Measurements from ENCODE around the gene ABI1. TPM values are rescaled to one million over a fixed set of nuclear protein-coding genes. Genes with fewer than 3 reads are reported as not detected.

The ABI1 gene
- total and polyA plus RNA-seq, 2 of the 13 experiments (the other 11 are each of a cell fraction or from before 2014, with no cell fraction given), result 20.9 to 22.9 TPM

DNA sequence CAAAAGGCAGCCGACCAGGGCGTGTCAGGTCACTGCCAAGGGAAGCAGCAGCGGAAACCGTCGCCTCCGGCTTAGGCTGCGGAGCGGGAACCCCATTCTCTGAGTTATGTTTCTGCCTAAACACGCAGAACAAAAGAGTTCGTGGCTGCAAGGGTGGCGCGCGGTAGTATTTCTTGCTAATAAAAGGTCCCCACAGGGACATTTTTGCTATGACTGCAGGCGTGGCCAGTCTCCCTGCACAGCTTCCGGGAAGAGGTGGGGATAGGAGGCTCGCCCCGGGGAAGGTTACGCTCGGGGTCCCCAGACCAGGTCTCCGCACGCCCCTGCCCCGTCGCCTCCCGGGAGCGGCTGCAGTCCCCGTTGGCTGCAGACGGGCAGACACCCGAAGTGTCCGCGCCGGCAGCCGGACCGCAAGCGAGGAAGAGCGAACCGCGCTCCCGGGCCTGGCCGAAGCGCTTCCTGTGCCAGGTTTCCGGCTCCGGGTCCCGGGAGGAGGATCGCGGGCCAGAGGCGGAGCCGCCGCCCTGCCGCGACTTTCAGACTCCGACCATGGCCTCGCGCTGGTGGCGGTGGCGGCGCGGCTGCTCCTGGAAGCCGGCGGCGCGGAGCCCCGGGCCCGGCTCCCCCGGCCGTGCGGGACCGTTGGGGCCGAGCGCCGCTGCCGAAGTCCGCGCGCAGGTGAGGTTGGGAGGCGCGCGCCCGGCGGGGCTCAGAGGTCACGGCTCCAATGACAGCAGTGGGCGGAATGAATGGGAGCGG lies 163.4 kb downstream of the ABI1 start, which contains the start of gene PDSS1 (continued):
- TF ChIP-seq, protein P1, sequence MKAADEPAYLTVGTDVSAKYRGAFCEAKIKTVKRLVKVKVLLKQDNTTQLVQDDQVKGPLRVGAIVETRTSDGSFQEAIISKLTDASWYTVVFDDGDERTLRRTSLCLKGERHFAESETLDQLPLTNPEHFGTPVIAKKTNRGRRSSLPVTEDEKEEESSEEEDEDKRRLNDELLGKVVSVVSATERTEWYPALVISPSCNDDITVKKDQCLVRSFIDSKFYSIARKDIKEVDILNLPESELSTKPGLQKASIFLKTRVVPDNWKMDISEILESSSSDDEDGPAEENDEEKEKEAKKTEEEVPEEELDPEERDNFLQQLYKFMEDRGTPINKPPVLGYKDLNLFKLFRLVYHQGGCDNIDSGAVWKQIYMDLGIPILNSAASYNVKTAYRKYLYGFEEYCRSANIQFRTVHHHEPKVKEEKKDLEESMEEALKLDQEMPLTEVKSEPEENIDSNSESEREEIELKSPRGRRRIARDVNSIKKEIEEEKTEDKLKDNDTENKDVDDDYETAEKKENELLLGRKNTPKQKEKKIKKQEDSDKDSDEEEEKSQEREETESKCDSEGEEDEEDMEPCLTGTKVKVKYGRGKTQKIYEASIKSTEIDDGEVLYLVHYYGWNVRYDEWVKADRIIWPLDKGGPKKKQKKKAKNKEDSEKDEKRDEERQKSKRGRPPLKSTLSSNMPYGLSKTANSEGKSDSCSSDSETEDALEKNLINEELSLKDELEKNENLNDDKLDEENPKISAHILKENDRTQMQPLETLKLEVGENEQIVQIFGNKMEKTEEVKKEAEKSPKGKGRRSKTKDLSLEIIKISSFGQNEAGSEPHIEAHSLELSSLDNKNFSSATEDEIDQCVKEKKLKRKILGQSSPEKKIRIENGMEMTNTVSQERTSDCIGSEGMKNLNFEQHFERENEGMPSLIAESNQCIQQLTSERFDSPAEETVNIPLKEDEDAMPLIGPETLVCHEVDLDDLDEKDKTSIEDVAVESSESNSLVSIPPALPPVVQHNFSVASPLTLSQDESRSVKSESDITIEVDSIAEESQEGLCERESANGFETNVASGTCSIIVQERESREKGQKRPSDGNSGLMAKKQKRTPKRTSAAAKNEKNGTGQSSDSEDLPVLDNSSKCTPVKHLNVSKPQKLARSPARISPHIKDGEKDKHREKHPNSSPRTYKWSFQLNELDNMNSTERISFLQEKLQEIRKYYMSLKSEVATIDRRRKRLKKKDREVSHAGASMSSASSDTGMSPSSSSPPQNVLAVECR (CRISPR knock-in tag; IDR thresholded peaks at IDR 0.05; ENCODE audit: borderline replicate concordance), result peak; percentile 86; the same call in 1 of the 2 replicates
- TF ChIP-seq CBFB (CRISPR knock-in tag; IDR thresholded peaks at IDR 0.05) (no peak), HOXA9 (CRISPR knock-in tag; IDR thresholded peaks at IDR 0.05; ENCODE audit: borderline replicate concordance) (no peak), KAT8 (CRISPR knock-in tag; IDR thresholded peaks at IDR 0.05) (peak; percentile 96), ZNF207 (IDR thresholded peaks at IDR 0.05; ENCODE audit: borderline replicate concordance) (no peak), PTBP1 (IDR thresholded peaks at IDR 0.05; ENCODE audit: low read depth, low read length, poor library complexity, severe bottlenecking) (no peak), TRIM24 (CRISPR knock-in tag; IDR thresholded peaks at IDR 0.05) (no peak), ZNF333 (CRISPR knock-in tag; IDR thresholded peaks at IDR 0.05; ENCODE audit: borderline replicate concordance) (no peak), XRCC5 (optimal IDR thresholded peaks at IDR 0.05; ENCODE audit: low read length) (peak; percentile 26)
- TF ChIP-seq, protein P2, sequence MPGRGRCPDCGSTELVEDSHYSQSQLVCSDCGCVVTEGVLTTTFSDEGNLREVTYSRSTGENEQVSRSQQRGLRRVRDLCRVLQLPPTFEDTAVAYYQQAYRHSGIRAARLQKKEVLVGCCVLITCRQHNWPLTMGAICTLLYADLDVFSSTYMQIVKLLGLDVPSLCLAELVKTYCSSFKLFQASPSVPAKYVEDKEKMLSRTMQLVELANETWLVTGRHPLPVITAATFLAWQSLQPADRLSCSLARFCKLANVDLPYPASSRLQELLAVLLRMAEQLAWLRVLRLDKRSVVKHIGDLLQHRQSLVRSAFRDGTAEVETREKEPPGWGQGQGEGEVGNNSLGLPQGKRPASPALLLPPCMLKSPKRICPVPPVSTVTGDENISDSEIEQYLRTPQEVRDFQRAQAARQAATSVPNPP (CRISPR knock-in tag; IDR thresholded peaks at IDR 0.05), result no peak
- TF ChIP-seq, protein P3, sequence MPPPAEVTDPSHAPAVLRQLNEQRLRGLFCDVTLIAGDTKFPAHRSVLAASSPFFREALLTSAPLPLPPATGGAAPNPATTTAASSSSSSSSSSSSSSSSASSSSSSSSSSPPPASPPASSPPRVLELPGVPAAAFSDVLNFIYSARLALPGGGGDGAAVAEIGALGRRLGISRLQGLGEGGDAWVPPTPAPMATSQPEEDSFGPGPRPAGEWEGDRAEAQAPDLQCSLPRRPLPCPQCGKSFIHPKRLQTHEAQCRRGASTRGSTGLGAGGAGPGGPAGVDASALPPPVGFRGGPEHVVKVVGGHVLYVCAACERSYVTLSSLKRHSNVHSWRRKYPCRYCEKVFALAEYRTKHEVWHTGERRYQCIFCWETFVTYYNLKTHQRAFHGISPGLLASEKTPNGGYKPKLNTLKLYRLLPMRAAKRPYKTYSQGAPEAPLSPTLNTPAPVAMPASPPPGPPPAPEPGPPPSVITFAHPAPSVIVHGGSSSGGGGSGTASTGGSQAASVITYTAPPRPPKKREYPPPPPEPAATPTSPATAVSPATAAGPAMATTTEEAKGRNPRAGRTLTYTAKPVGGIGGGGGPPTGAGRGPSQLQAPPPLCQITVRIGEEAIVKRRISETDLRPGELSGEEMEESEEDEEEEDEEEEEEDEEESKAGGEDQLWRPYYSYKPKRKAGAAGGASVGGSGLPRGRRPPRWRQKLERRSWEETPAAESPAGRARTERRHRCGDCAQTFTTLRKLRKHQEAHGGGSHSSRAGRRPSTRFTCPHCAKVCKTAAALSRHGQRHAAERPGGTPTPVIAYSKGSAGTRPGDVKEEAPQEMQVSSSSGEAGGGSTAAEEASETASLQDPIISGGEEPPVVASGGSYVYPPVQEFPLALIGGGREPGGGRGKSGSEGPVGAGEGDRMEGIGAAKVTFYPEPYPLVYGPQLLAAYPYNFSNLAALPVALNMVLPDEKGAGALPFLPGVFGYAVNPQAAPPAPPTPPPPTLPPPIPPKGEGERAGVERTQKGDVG (CRISPR knock-in tag; IDR thresholded peaks at IDR 0.05; ENCODE audit: borderline replicate concordance), result peak; percentile 70; the same call in 1 of the 2 replicates
- TF ChIP-seq, protein P4, sequence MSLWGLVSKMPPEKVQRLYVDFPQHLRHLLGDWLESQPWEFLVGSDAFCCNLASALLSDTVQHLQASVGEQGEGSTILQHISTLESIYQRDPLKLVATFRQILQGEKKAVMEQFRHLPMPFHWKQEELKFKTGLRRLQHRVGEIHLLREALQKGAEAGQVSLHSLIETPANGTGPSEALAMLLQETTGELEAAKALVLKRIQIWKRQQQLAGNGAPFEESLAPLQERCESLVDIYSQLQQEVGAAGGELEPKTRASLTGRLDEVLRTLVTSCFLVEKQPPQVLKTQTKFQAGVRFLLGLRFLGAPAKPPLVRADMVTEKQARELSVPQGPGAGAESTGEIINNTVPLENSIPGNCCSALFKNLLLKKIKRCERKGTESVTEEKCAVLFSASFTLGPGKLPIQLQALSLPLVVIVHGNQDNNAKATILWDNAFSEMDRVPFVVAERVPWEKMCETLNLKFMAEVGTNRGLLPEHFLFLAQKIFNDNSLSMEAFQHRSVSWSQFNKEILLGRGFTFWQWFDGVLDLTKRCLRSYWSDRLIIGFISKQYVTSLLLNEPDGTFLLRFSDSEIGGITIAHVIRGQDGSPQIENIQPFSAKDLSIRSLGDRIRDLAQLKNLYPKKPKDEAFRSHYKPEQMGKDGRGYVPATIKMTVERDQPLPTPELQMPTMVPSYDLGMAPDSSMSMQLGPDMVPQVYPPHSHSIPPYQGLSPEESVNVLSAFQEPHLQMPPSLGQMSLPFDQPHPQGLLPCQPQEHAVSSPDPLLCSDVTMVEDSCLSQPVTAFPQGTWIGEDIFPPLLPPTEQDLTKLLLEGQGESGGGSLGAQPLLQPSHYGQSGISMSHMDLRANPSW (CRISPR knock-in tag; IDR thresholded peaks at IDR 0.05; ENCODE audit: borderline replicate concordance), result no peak
- TF ChIP-seq, protein P5, sequence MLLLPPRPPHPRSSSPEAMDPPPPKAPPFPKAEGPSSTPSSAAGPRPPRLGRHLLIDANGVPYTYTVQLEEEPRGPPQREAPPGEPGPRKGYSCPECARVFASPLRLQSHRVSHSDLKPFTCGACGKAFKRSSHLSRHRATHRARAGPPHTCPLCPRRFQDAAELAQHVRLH (CRISPR knock-in tag; IDR thresholded peaks at IDR 0.05; ENCODE audit: borderline replicate concordance, low read depth), result peak; percentile 35; the same call in 1 of the 2 replicates
